LoVo (cell line): ENCODE data around the gene MEIOSIN.
"Not testable (repeated sequence)": the region's sequence is repeated elsewhere in the genome, so short reads cannot be mapped to it uniquely, and the experiment has no call there.

Experiments used
- DNase-seq: peaks from one replicate; pipeline ENCODE4 v3.0.0-alpha.2; 2016; ENCODE audit warnings: low spot score

Gene MEIOSIN

GRCh38 chr19:45798995-45799517 lies 65.8 kb downstream of the MEIOSIN start:
- peak; percentile 60 for DNase-seq

DNA sequence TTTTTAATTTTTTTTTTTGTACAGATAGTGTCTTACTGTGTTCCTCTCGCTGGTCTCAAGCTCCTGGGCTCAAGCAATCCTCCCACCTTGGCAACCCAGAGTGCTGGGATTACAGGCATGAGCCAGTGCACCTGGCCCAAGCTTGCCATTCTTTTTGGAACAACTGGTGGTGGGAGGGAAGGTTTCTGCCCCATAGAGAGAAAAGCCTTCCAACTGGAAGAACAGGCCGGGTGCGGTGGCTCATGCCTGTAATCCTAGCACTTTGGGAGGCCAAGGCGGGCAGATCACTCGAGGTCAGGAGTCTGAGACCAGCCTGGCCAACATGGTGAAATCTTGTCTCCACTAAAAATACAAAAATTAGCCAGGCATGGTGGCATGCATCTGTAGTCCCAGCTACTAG lies 66.3 kb downstream of the MEIOSIN start:
- not testable (repeated sequence) for DNase-seq

GRCh38 chr19:45800070-45800553 lies 66.9 kb downstream of the MEIOSIN start:
- DNase-seq, result no peak

DNA sequence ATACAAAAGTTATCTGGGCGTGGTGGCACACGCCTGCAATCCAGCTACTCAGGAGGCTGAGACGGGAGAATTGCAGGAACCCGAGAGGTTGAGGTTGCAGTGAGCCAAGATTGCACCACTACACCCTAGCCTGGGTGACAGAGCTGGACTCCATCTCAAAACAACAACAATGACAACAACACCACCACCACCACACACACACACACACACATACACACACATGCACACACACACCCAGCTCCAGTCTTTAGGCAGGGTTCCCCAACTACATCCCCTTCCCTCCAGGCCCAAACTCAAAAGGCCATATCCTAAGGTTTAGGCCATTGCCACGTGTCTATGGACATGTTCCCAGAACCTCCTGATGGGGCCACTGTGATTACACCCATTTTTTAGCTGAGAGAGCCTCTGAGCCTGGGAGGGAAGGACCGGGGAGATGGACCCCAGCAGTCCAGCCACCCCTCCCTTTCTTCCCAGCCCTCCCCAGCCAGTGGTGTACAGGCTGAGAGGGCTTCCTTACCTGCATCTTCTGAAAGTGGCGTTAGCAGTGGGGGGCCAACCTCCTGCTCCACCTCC lies 68.5 kb downstream of the MEIOSIN start:
- DNase-seq, result no peak

GRCh38 chr19:45804140-45804958 lies 71.1 kb downstream of the MEIOSIN start:
- DNase-seq, result no peak

GRCh38 chr19:45804959-45805230 lies 71.7 kb downstream of the MEIOSIN start:
- DNase-seq, result no peak

DNA sequence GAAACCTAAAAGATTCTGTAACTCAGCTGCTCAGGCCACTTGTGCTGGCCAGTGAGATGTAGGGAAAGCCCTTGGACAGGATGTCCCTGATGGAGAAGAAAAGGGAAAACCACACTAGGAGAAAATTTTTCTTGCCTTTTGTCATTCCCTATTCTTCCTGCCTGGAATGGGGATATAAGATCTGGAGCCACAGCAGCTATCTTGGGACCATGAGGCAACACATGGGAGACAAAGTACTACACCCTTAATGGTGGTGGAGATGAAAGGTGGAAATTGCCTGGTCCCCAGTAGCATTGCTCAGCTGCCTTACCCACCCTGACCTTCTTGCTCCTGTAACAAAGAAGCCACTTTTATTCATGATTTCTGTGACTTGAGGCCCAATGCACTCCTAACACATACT lies 72.5 kb downstream of the MEIOSIN start:
- DNase-seq, result no peak

DNA sequence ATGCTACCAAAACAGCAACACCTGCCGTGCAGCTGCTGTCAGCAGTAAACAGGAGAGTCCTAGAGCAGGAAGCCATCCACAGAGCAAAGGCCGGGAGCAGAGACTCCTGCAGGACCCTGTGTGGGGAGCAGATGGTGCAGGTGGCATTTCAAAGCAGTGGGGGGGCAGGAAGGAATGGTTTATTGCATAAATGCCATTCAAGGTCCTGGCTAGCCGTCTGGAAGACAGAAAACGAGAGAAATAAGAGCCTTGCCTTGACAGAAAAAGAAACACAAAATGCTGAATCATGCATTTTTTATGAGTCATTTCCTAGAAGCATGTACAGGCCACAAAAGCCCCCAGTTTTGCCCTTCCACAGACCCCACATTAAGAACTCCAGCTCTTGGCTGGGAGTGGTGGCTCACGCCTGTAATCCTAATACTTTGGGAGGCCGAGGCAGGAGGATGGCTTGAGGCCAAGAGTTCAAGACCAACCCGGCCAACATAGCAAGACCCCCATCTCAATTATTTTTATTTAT lies 76.5 kb downstream of the MEIOSIN start:
- DNase-seq, result no peak

GRCh38 chr19:45812297-45812696 lies 79.1 kb downstream of the MEIOSIN start:
- no peak for DNase-seq
